B cell (primary cell): ENCODE measurements around the gene EPHB3. TPM values are rescaled to one million over a fixed set of nuclear protein-coding genes. Genes with fewer than 3 reads are reported as not detected.

ENCODE experiments used
- ATAC-seq: fragments of 200-7000 bp; cut with Tn5 transposase; one replicate; pipeline ENCODE4 v1.10.0; 2021; ENCODE audit warnings: low read depth, mild to moderate bottlenecking, moderate number of reproducible peaks, moderate library complexity
- CTCF ChIA-PET: fragments of 350-600 bp; sonication (Branson Sonifier 250); formaldehyde crosslinking; loops from one replicate; lab custom pipeline; 2021; ENCODE audit warnings: antibody characterized with exemption, inconsistent platforms; lab: Charles Lee
- POLR2A ChIA-PET: fragments of 350-600 bp; sonication (Branson Sonifier 250); formaldehyde crosslinking; loops from one replicate; lab custom pipeline; 2021; ENCODE audit warnings: antibody characterized with exemption; lab: Charles Lee
- DNase-seq: peaks from one replicate; pipeline ENCODE4 v3.0.0; 2013
- H2AFZ ChIP-seq: 2 replicates; pipeline ENCODE4 v1.6.1; 2012; ENCODE audit warnings: mild to moderate bottlenecking, low read depth, low read length; ENCODE audit not compliant: insufficient read depth, poor library complexity, severe bottlenecking
- H3K27ac ChIP-seq, 2 donors: 1 replicate in 1 of 2; 2 replicates in 1 of 2; pipeline ENCODE4 v1.5.1; 2012 to 2013; ENCODE audit warnings: low read length in 2 of 2, mild to moderate bottlenecking in 2 of 2, moderate library complexity in 1 of 2
- H3K27me3 ChIP-seq, 4 experiments: fragments of 200-600 bp in 1 of 4; sonication (generic) in 1 of 4; replicated peaks in 1 of 4; 1 replicate in 2 of 4; 2 replicates in 2 of 4; pipeline versions ENCODE4 v1.6.1 to v1.7.0; 2013 to 2016; ENCODE audit warnings: low read length in 3 of 4, mild to moderate bottlenecking in 2 of 4, mixed read lengths in 1 of 4, moderate library complexity in 1 of 4; ENCODE audit not compliant: insufficient read depth in 4 of 4, control insufficient read depth in 3 of 4; ENCODE audit errors: control extremely low read depth in 1 of 4
- H3K36me3 ChIP-seq, 2 experiments: replicated peaks in 1 of 2; 1 replicate in 1 of 2; 2 replicates in 1 of 2; pipeline versions ENCODE4 v1.6.1 to v1.7.1; 2013; ENCODE audit warnings: low read length in 1 of 2; ENCODE audit not compliant: insufficient read depth in 2 of 2, control insufficient read depth in 1 of 2; ENCODE audit errors: control extremely low read depth in 1 of 2, extremely low read depth in 1 of 2
- H3K4me1 ChIP-seq, 2 donors: fragments of 200-600 bp in 1 of 2; sonication (generic) in 1 of 2; 1 replicate in 1 of 2; 2 replicates in 1 of 2; pipeline versions ENCODE4 v1.5.1 to v1.6.1; 2013 to 2017; ENCODE audit warnings: low read length in 2 of 2; ENCODE audit not compliant: control insufficient read depth in 2 of 2, insufficient read depth in 2 of 2
- H3K4me2 ChIP-seq: replicated peaks from 2 replicates; pipeline ENCODE3; 2012; ENCODE audit warnings: mild to moderate bottlenecking, low read depth, low read length; ENCODE audit not compliant: poor library complexity, severe bottlenecking
- H3K4me3 ChIP-seq, 5 experiments: fragments of 200-600 bp in 1 of 5; sonication (generic) in 1 of 5; 1 replicate in 3 of 5; 2 replicates in 2 of 5; pipeline versions ENCODE4 v1.5.1 to v1.7.0; 2011 to 2016; ENCODE audit warnings: low read length in 4 of 5, mild to moderate bottlenecking in 4 of 5, low read depth in 2 of 5, control low read depth in 1 of 5, moderate library complexity in 1 of 5; ENCODE audit not compliant: insufficient read depth in 1 of 5; ENCODE audit errors: control extremely low read depth in 1 of 5, extremely low read depth in 1 of 5
- H3K79me2 ChIP-seq: fragments of 200-600 bp; sonication (generic); one replicate; pipeline ENCODE4 v1.6.0; 2016; ENCODE audit warnings: low read length; ENCODE audit not compliant: control insufficient read depth, insufficient read depth
- H3K9ac ChIP-seq: fragments of 200-600 bp; sonication (generic); 2 replicates; pipeline ENCODE4 v1.6.1; 2017; ENCODE audit warnings: mild to moderate bottlenecking, low read length, moderate library complexity
- H3K9me3 ChIP-seq, 3 donors: one replicate each; pipeline versions ENCODE4 v1.6.1 to v1.7.1; 2013; ENCODE audit warnings: low read length in 2 of 3; ENCODE audit not compliant: control insufficient read depth in 2 of 3, insufficient read depth in 1 of 3; ENCODE audit errors: control extremely low read depth in 1 of 3
- H4K20me1 ChIP-seq: 2 replicates; pipeline ENCODE4 v1.6.0; 2012; ENCODE audit warnings: mild to moderate bottlenecking, low read length; ENCODE audit not compliant: insufficient read depth, control insufficient read depth, poor library complexity, severe bottlenecking
- H3K27ac Mint-ChIP-seq: one replicate; pipeline ENCODE4 v1.8.0; 2021; ENCODE audit warnings: mixed read lengths
- H3K27me3 Mint-ChIP-seq: one replicate; pipeline ENCODE4 v1.8.0; 2021; ENCODE audit warnings: mixed read lengths
- H3K4me1 Mint-ChIP-seq: one replicate; pipeline ENCODE4 v1.8.0; 2021; ENCODE audit warnings: mixed read lengths
- H3K4me3 Mint-ChIP-seq: one replicate; pipeline ENCODE4 v1.8.0; 2021; ENCODE audit warnings: mixed read lengths
- H3K9me3 Mint-ChIP-seq: one replicate; pipeline ENCODE4 v1.8.0; 2022; ENCODE audit warnings: mixed read lengths; ENCODE audit not compliant: insufficient read depth
- CTCF ChIP-seq: fragments of 200-600 bp; IDR thresholded peaks from one replicate; pipeline ENCODE4 v1.8.0; 2022; ENCODE audit warnings: antibody characterized with exemption, mild to moderate bottlenecking
- EZH2 ChIP-seq: IDR thresholded peaks from 2 replicates; pipeline ENCODE4 v1.6.1; 2012; ENCODE audit warnings: borderline replicate concordance, low read depth, mild to moderate bottlenecking, moderate library complexity, low read length; ENCODE audit not compliant: insufficient read depth, poor library complexity, severe bottlenecking
- WGBS: methylation state at CpG from one replicate; pipeline ENCODE4 v1.1.5; 2013; ENCODE audit warnings: missing lambda C conversion rate; ENCODE audit not compliant: insufficient coverage; 5-methylcytosine and 5-hydroxymethylcytosine counted together
- intact Hi-C: fragments of 100-400 bp; cut with micrococcal nuclease; formaldehyde crosslinking; loops from one replicate; pipeline ENCODE4 v1.10.0; 2022
- polyA plus RNA-seq: library from polyadenylated mRNA; depleted of rRNA; stranded (reverse); fragments of >200 nt; gene quantifications from 2 replicates; pipeline ENCODE4 v1.2.3, GENCODE V29; 2012
- total RNA-seq, 2 donors: library from RNA; stranded (reverse); fragments of 120-200 nt in 1 of 2; gene quantifications; 1 replicate in 1 of 2; 2 replicates in 1 of 2; pipeline versions ENCODE4 v1.2.3 to v1.2.4, GENCODE V29; 2013 to 2022

EPHB3 gene
- total and polyA plus RNA-seq, 2 donors (not counting 1 experiment from before 2014, with no cell fraction given) = 0.06 to 0.07 TPM

DNA sequence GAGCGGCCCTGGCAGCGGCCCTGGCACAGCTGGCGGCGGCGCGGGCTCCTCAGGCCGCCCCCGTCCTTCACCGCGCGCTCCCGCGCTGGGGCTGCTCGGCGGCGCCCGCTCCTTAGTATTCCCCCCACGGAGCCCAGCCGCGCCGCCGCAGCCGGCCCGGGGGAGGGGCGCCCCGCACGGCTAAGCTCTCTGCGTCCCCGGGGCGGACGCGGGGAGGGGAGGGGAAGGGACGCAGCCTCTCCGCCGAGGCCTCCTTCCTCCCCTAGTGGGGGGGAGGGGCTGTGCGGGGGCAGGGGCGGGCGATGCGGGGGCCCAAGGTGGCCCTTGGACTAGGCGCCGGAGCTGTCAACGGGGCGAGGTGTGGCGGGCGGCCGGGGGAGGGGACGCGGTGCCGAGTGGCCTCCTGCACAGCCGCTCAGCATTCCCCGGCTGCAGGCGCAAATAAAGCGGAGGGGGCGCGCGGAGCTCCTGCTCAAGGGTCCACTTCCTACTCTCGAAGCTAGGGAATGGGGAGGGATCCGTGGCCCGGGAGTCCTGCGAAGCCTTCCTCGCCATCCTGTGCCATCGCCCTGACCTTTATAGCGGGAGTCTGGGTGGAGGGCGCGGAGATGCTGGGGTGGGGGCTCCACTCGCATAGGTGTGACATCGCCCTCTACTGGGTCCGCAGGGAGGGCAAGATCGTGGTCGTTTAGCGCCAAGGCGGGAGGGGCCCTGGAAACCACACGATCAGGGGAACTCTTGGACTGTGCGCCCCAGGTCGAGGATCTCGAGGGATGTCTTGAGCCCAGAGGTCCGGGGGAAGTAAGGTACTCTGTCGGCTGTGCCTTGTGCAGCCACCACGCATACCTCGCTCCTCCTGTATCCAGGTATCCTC is 22.2 kb downstream of the EPHB3 start:
- H3K4me2 ChIP-seq = peak overlapping the region; percentile 66
- no peak overlapping the region for H3K27ac ChIP-seq
- TF ChIP-seq CTCF = no peak
- TF ChIP-seq EZH2 = no peak
- peak; percentile 32 for DNase-seq
- POLR2A ChIA-PET = no interaction called here
- H3K4me3 ChIP-seq = peak overlapping the region in 1 of 5 experiments; percentile 7
- intact Hi-C loops = no loop called here
- H3K27me3 ChIP-seq = peaks cover 0 to 38% (median 9%) of the 10 kb centered on the region in 4 experiments
- peak overlapping the region; percentile 15 for H3K9ac ChIP-seq
- peaks cover 12% of the 10 kb centered on the region for H3K4me1 Mint-ChIP-seq
- WGBS = 7% methylated on average over 52 of the region's 80 CpGs
- no peaks in the 10 kb centered on the region for H3K79me2 ChIP-seq
- no peak overlapping the region for H3K27ac Mint-ChIP-seq
- CTCF ChIA-PET = interaction anchor here (1.1 kb wide), 1 partner anchor 23 kb away, joined by 3 read pairs; the partner anchor contains the start of gene EPHB3
- no peaks in the 10 kb centered on the region for H3K36me3 ChIP-seq
- H3K4me1 ChIP-seq = peaks cover 9 to 12% of the 10 kb centered on the region in 2 donors
- H3K27me3 Mint-ChIP-seq = peaks cover 34% of the 10 kb centered on the region
- H3K4me3 Mint-ChIP-seq = peak overlapping the region; percentile 62
- H4K20me1 ChIP-seq = no peaks in the 10 kb centered on the region
- H3K9me3 ChIP-seq = no peaks in the 10 kb centered on the region
- no peak overlapping the region for H2AFZ ChIP-seq
- H3K9me3 Mint-ChIP-seq = no peaks in the 10 kb centered on the region
- no peak for ATAC-seq

DNA sequence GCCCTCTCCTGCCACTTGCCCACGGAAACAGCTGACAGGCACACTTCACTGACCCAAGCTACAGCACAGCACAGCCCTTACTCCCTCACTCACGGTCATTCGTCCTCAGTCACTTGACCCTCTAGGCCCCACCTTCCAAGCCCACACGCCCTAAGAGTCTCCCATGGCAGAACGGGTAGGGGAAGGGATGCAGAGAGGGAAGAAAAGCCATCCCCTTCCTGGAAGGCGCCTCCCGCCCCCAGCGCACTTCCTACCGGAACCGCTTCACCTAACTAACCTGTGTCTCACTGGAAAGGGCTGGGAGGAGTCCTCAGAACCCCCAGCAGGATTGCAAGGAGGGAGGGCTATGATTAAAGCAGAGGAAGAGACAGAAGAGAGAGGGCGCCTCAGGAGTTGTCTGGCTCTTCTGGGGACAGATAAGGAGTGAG is 22.9 kb downstream of the EPHB3 start:
- H3K79me2 ChIP-seq = no peaks in the 10 kb centered on the region
- WGBS = 78% methylated on average over 5 of the region's 11 CpGs
- Mint-ChIP-seq H3K9me3 (no peaks in the 10 kb centered on the region), H3K27me3 (peaks cover 28% of the 10 kb centered on the region), H3K4me1 (peaks cover 12% of the 10 kb centered on the region), H3K27ac (no peak overlapping the region), H3K4me3 (peak overlapping the region; percentile 62)
- POLR2A ChIA-PET = no interaction called here
- no peak overlapping the region for H2AFZ ChIP-seq
- TF ChIP-seq EZH2 (no peak), CTCF (no peak)
- no peak overlapping the region for H3K4me3 ChIP-seq
- H3K27ac ChIP-seq = no peak overlapping the region
- ATAC-seq (no peak), DNase-seq (no peak)
- intact Hi-C loops = no loop called here
- peaks cover 0 to 38% (median 9%) of the 10 kb centered on the region in 4 experiments for H3K27me3 ChIP-seq
- no peak overlapping the region for H3K9ac ChIP-seq
- peak overlapping the region; percentile 66 for H3K4me2 ChIP-seq
- peaks cover 9 to 12% of the 10 kb centered on the region in 2 donors for H3K4me1 ChIP-seq
- H3K36me3 ChIP-seq = no peaks in the 10 kb centered on the region
- CTCF ChIA-PET = no interaction called here
- no peaks in the 10 kb centered on the region for H4K20me1 ChIP-seq
- no peaks in the 10 kb centered on the region for H3K9me3 ChIP-seq
